GM18520 (cell line): ENCODE results near the gene FILIP1L.

Experiments
- ATAC-seq: cut with Tn5 transposase; IDR thresholded peaks from one replicate; pipeline ENCODE4 v1.9.1; 2021; ENCODE audit not compliant: unreplicated experiment

The FILIP1L gene

DNA sequence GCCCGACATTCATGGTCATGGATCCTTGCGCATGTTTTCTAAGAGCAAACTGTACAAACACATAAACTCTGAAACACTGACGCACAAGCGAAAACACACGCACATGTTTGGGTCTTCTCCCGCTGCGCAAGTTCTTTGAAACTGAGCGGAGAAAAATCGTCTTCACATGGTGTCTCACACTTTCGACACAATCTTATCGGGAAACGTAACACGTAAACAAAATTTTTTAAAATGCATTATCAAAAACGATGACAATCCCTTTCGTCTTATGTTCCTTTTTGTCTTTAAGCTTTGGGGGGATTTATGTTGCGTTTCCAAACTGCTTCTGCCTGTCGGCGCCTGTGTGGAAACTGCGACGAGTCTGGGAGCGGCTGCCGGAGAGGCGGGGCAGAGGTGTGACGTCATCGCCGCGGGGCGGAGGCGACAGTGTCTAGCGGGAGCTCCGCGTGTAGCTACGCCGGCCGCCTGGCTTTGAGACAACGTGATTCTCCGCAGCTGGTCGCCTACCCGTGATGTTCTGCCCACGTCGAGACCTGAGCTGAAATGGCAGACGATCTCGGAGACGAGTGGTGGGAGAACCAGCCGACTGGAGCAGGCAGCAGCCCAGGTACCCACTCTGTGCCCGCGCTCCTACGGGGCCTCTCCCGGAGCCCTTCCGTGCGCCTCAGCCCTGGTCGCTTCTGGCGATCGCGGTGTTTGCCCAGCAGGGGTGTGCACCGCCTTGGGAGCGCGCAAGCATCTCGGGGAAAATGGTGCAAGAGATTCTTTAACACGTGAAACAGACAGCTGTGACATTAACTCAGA, 296.7 kb downstream of the FILIP1L start, which contains the start of gene CMSS1:
Gene CMSS1 (plus strand): TSS at position 426 of the 804 bp plus-strand sequence.
- peak; percentile 97 for ATAC-seq

DNA sequence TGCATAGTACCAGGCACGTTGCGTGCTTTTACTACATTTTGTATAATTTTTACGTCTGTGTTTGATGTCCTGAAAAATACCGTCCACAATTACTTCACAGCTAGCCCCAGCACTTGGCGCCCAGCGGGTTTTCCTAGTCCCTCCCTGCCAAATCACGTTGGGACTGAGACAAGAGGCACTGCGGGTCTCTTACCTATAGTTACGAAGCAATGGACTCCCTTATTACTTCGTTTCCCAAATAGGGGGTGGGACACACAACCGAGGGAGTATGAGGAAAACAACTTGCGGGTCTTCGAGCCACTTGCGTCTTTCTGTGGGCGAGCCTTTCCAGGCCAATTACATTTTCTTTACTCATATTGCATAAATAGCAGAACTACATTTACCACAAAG, 297.3 kb downstream of the FILIP1L start:
- ATAC-seq: no peak

- ATAC-seq: no peak
These were observed 303.9 kb downstream of the FILIP1L start for GRCh38 chr3:99810403-99810802.

DNA sequence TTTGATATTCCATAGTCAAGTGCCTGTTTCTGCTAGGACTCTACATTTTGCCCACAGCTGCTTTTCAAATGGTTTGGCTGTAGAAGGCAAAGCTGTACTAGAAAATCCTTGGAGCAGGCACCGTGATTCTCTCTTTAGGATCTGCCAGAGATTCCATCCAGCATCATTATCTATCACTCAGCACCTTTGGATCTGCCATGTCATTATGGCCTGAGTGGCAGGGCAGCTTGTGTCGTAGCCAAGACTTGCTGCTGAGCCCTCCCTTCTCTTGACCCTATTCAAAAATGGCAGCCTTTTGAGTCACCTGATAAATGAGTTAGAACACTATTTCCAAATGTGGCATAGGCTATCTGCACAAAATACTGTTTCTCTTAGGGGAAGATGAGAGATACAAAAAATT, 304.7 kb downstream of the FILIP1L start:
- ATAC-seq: no peak

DNA sequence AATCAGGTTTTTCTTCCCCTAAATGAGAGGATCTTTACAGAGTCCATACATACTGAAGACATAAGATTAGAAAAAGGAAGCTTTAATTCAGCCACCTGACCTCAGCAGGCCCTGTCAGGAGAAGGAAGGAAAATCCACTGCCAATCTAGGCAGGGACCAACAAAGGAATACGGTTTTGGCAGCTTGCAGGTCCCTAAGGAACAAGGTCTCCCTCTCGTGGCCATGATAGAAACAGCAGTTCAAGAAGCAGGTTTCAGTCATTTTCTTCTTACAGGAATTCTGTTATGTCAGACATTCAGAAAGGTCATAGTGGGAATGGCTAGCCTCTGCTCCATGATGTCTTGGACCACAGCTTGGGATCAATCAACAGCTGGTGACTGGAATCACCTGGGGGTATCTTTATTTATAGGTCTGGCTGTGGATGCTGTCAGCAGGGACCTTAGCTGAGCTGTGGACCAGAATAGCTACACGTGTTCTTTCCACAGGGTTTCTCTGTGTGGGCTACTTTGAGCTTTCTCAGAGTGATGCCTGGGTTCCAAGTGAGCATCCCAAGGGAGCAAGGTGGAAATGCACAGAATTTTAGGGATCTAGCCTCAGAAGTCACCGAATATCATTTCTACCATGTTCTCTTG, 306.0 kb downstream of the FILIP1L start:
- ATAC-seq: no peak

- ATAC-seq: no peak
These were observed 309.1 kb downstream of the FILIP1L start for GRCh38 chr3:99805160-99805559.

DNA sequence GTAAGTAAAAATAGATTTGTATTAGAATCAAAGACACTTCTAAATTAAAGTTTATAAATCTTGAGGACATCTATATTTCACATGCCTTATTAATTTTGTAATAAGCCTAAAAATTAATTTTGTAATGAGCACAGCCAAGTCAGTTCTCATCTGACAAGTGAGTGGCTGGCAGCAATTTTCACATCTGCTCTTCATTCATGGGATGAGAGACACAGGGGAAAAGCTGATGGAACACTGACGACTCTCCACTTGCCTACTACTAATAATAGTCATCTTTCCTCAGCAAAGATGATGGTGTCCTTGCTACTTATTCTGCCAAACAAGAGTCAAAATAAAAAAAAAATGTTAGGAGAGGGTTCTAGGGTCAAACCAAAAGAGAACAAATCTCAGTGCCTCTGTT, 311.0 kb downstream of the FILIP1L start:
- ATAC-seq: no peak

DNA sequence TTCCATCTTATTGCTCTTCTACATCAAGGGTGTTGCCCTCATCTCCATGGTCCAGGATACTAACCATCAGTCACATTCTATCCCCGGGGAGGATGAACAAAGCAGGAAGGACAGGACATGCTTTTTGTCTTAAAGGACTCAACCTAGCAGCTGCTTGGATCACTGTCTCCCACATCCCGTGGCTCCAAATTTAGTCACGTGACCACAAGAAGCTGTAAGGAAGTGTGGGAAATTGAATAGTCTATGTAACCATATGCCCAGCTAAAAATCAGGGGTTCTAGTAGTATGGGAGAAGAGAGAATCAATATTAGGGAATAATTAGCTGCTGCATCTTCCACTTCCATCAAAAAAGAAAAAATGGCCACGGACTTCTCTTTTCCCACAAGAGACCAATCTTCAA, 314.9 kb downstream of the FILIP1L start:
- no peak for ATAC-seq

GRCh38 chr3:99795573-99795972, 318.7 kb downstream of the FILIP1L start:
- no peak for ATAC-seq

DNA sequence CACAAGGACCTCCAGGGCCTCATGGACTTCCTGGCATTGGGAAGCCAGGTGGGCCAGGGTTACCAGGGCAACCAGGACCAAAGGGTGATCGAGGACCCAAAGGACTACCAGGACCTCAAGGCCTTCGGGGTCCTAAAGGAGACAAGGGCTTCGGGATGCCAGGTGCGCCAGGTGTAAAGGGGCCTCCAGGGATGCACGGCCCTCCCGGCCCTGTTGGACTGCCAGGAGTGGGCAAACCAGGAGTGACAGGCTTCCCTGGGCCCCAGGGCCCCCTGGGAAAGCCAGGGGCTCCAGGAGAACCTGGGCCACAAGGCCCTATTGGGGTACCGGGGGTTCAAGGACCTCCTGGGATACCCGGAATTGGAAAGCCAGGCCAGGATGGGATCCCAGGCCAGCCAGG, 319.8 kb downstream of the FILIP1L start:
- no peak for ATAC-seq

GRCh38 chr3:99789011-99789721, 325.1 kb downstream of the FILIP1L start:
- no peak for ATAC-seq
